IPS DF 6.9 (cell line): ENCODE results near the gene ZBTB6.
"Not testable (repeated sequence)": the region's sequence is repeated elsewhere in the genome, so short reads cannot be mapped to it uniquely, and the experiment has no call there.

Experiments
- DNase-seq: peaks from one replicate; pipeline ENCODE4 v3.0.0-alpha.2; 2013; ENCODE audit warnings: low read depth, low spot score
- H3K27ac ChIP-seq: one replicate; pipeline ENCODE4 v1.5.1; 2013; ENCODE audit warnings: low read length, control low read depth
- H3K27me3 ChIP-seq: 2 replicates; pipeline ENCODE4 v1.6.1; 2013; ENCODE audit warnings: mild to moderate bottlenecking, low read length; ENCODE audit not compliant: control insufficient read depth, insufficient read depth
- H3K36me3 ChIP-seq: 2 replicates; pipeline ENCODE4 v1.6.1; 2013; ENCODE audit warnings: low read length; ENCODE audit not compliant: control insufficient read depth, insufficient read depth
- H3K4me1 ChIP-seq: 2 replicates; pipeline ENCODE4 v1.6.1; 2013; ENCODE audit warnings: low read length; ENCODE audit not compliant: control insufficient read depth, insufficient read depth
- H3K4me3 ChIP-seq: 2 replicates; pipeline ENCODE4 v1.5.1; 2013; ENCODE audit warnings: mild to moderate bottlenecking, low read length
- H3K9me3 ChIP-seq: 2 replicates; pipeline ENCODE4 v1.6.1; 2013; ENCODE audit warnings: low read length, inconsistent platforms; ENCODE audit not compliant: control insufficient read depth, insufficient read depth
- WGBS: extraction: QIAGEN DNeasy Blood & Tissue Kit; methylation state at CpG from one replicate; pipeline ENCODE4 v1.1.7; 2013; ENCODE audit warnings: mixed read lengths, missing lambda C conversion rate; ENCODE audit not compliant: insufficient read length, insufficient coverage; 5-methylcytosine and 5-hydroxymethylcytosine counted together

ZBTB6 gene

GRCh38 chr9:122923947-122924346, 10.8 kb upstream of the ZBTB6 start:
- no CpG with 5 or more reads among the region's 3 CpGs for WGBS
- no peaks in the 10 kb centered on the region for H3K9me3 ChIP-seq
- no peaks in the 10 kb centered on the region for H3K27me3 ChIP-seq
- peaks cover 1% of the 10 kb centered on the region; the same call in 1 of the 2 replicates for H3K4me1 ChIP-seq
- DNase-seq: no peak
- H3K4me3 ChIP-seq: no peak overlapping the region
- no peak overlapping the region for H3K27ac ChIP-seq
- no peaks in the 10 kb centered on the region; the same call in 1 of the 2 replicates for H3K36me3 ChIP-seq

- 100% methylated on average over 1 of the region's 8 CpGs for WGBS
- peaks cover 1% of the 10 kb centered on the region; the same call in 1 of the 2 replicates for H3K4me1 ChIP-seq
Observed at GRCh38 chr9:122922713-122923112, 9.6 kb upstream of the ZBTB6 start.

GRCh38 chr9:122918310-122918709, 5.2 kb upstream of the ZBTB6 start:
- no CpG with 5 or more reads among the region's 2 CpGs for WGBS
- Histone ChIP-seq H3K4me3 (no peak overlapping the region), H3K36me3 (no peaks in the 10 kb centered on the region; the same call in 1 of the 2 replicates), H3K4me1 (peaks cover 1% of the 10 kb centered on the region; the same call in 1 of the 2 replicates), H3K27me3 (no peaks in the 10 kb centered on the region), H3K27ac (no peak overlapping the region), H3K9me3 (no peaks in the 10 kb centered on the region)
- no peak for DNase-seq

More at GRCh38 chr9:122922713-122923112, 9.6 kb upstream of the ZBTB6 start:
- H3K27me3 ChIP-seq: no peaks in the 10 kb centered on the region
- no peak for DNase-seq
- H3K36me3 ChIP-seq: no peaks in the 10 kb centered on the region; the same call in 1 of the 2 replicates
- no peak overlapping the region for H3K27ac ChIP-seq
- H3K4me3 ChIP-seq: no peak overlapping the region
- H3K9me3 ChIP-seq: no peaks in the 10 kb centered on the region

- peaks cover 2% of the 10 kb centered on the region; the same call in 1 of the 2 replicates for H3K4me1 ChIP-seq
- DNase-seq: no peak
- H3K27me3 ChIP-seq: no peaks in the 10 kb centered on the region
- WGBS: 100% methylated on average over 2 of the region's 9 CpGs
- H3K36me3 ChIP-seq: peaks cover 3% of the 10 kb centered on the region; the same call in 1 of the 2 replicates
- no peaks in the 10 kb centered on the region for H3K9me3 ChIP-seq
- no peak overlapping the region for H3K27ac ChIP-seq
- peak overlapping the region; percentile 90 for H3K4me3 ChIP-seq
Observed at GRCh38 chr9:122912671-122912963, 506 bp downstream of the ZBTB6 start.

GRCh38 chr9:122906122-122906521, 7.0 kb downstream of the ZBTB6 start:
- not testable (repeated sequence) for H3K27ac ChIP-seq

GRCh38 chr9:122904823-122905710, 8.1 kb downstream of the ZBTB6 start, which contains the start of gene RC3H2:
RC3H2 (minus strand) TSS chr9:122905359; CDS start chr9:122897509, 7,850 bp downstream.
- WGBS: no CpG with 5 or more reads among the region's 77 CpGs
- Histone ChIP-seq H3K4me1 (no peaks in the 10 kb centered on the region), H3K27ac (no peak within 1 kb of the TSS), H3K27me3 (no peaks in the 10 kb centered on the region), H3K9me3 (no peaks in the 10 kb centered on the region), H3K4me3 (peak within 1 kb of the TSS; percentile 73), H3K36me3 (no peaks in the 10 kb centered on the region; the same call in 1 of the 2 replicates)
- DNase-seq: peak; percentile 100

More at GRCh38 chr9:122906122-122906521, 7.0 kb downstream of the ZBTB6 start:
- not testable (repeated sequence) for H3K27me3 ChIP-seq, H3K9me3 ChIP-seq, H3K4me1 ChIP-seq, DNase-seq, H3K36me3 ChIP-seq, H3K4me3 ChIP-seq
- no CpG with 5 or more reads among the region's 16 CpGs for WGBS

GRCh38 chr9:122904466-122904822, 8.7 kb downstream of the ZBTB6 start:
- Histone ChIP-seq H3K27ac (no peak overlapping the region), H3K27me3 (no peaks in the 10 kb centered on the region), H3K36me3 (no peaks in the 10 kb centered on the region), H3K4me1 (no peaks in the 10 kb centered on the region), H3K4me3 (peak overlapping the region; percentile 73), H3K9me3 (no peaks in the 10 kb centered on the region)
- DNase-seq: no peak
- WGBS: no CpG with 5 or more reads among the region's 8 CpGs

GRCh38 chr9:122900791-122901190, 12.3 kb downstream of the ZBTB6 start:
- Histone ChIP-seq H3K4me3 (no peak overlapping the region), H3K36me3 (no peaks in the 10 kb centered on the region), H3K9me3 (no peaks in the 10 kb centered on the region), H3K27ac (no peak overlapping the region), H3K27me3 (no peaks in the 10 kb centered on the region), H3K4me1 (no peaks in the 10 kb centered on the region)
- DNase-seq: no peak
- WGBS: no CpG with 5 or more reads among the region's 2 CpGs

GRCh38 chr9:122897969-122898368, 15.2 kb downstream of the ZBTB6 start:
- no peak overlapping the region for H3K4me3 ChIP-seq
- no peaks in the 10 kb centered on the region for H3K4me1 ChIP-seq
- H3K36me3 ChIP-seq: no peaks in the 10 kb centered on the region
- H3K9me3 ChIP-seq: no peaks in the 10 kb centered on the region
- H3K27ac ChIP-seq: no peak overlapping the region
- DNase-seq: no peak
- H3K27me3 ChIP-seq: no peaks in the 10 kb centered on the region
- no CpG with 5 or more reads among the region's 1 CpG for WGBS

- DNase-seq: no peak
- H3K4me1 ChIP-seq: no peaks in the 10 kb centered on the region
- H3K27ac ChIP-seq: no peak overlapping the region
- H3K36me3 ChIP-seq: peaks cover 3% of the 10 kb centered on the region; the same call in 1 of the 2 replicates
- no peak overlapping the region for H3K4me3 ChIP-seq
- no peaks in the 10 kb centered on the region for H3K27me3 ChIP-seq
- no CpG with 5 or more reads among the region's 3 CpGs for WGBS
- no peaks in the 10 kb centered on the region for H3K9me3 ChIP-seq
Observed at GRCh38 chr9:122888480-122888879, 24.6 kb downstream of the ZBTB6 start.
